Thyroid gland (tissue), 4 donors: ENCODE results near the gene MRPL42. TPM values are rescaled to one million over a fixed set of nuclear protein-coding genes. Genes with fewer than 3 reads are reported as not detected.

Experiments used
- DNase-seq, 2 donors: peaks; one replicate each; pipeline ENCODE4 v3.0.0-alpha.2; 2019
- H3K27ac ChIP-seq, 3 donors: fragments of 200-600 bp; sonication (generic); 1 replicate in 2 of 3; 2 replicates in 1 of 3; pipeline ENCODE4 v1.5.1; 2016 to 2019; ENCODE audit warnings: mild to moderate bottlenecking in 1 of 3, moderate library complexity in 1 of 3
- H3K27me3 ChIP-seq: fragments of 200-600 bp; sonication (generic); one replicate; pipeline ENCODE4 v1.5.1; 2019
- H3K36me3 ChIP-seq, 2 donors: fragments of 200-600 bp; sonication (generic); one replicate each; pipeline ENCODE4 v1.5.1; 2016 to 2019
- H3K4me1 ChIP-seq, 2 donors: fragments of 200-600 bp; sonication (generic); one replicate each; pipeline ENCODE4 v1.5.1; 2017 to 2019
- H3K4me3 ChIP-seq, 3 donors: fragments of 200-600 bp; sonication (generic); replicated peaks in 1 of 3; 1 replicate in 2 of 3; 2 replicates in 1 of 3; pipeline ENCODE4 v1.5.1; 2016; ENCODE audit warnings: mild to moderate bottlenecking in 1 of 3
- H3K9me3 ChIP-seq: fragments of 200-600 bp; sonication (generic); one replicate; pipeline ENCODE4 v1.5.1; 2017
- POLR2A ChIP-seq, 2 donors: fragments of 450-650 bp; IDR thresholded peaks; one replicate each; pipeline ENCODE4 v1.6.1; 2017; ENCODE audit warnings: antibody characterized with exemption in 2 of 2, mild to moderate bottlenecking in 2 of 2, moderate library complexity in 1 of 2
- whole genome bisulfite sequencing, 2 donors: methylation state at CpG; one replicate each; pipeline ENCODE4 v1.1.5; 2017; 5-methylcytosine and 5-hydroxymethylcytosine counted together
- intact Hi-C: fragments of 100-400 bp; cut with DNase I; formaldehyde crosslinking; loops from one replicate; pipeline ENCODE4 v1.15.1; 2023
- total RNA-seq, 4 donors: library from RNA; depleted of rRNA; stranded (reverse); fragments of >200 nt; gene quantifications; one replicate each; pipeline ENCODE4 v1.2.3, GENCODE V29; 2016
- TF ChIP-seq, protein P1 (sequence below), 6 experiments: fragments of 200-600 bp in 3 of 6; fragments of 450-650 bp in 3 of 6; sonication (generic) in 3 of 6; IDR thresholded peaks; one replicate each; pipeline ENCODE4 v1.5.1; 2016 to 2019; ENCODE audit warnings: antibody characterized with exemption in 6 of 6, mild to moderate bottlenecking in 2 of 6, inconsistent platforms in 1 of 6, moderate library complexity in 1 of 6

MRPL42 gene
- total RNA-seq, 4 donors from 2014 or later, result 42.1 to 71.8 (median 64.0) TPM

DNA sequence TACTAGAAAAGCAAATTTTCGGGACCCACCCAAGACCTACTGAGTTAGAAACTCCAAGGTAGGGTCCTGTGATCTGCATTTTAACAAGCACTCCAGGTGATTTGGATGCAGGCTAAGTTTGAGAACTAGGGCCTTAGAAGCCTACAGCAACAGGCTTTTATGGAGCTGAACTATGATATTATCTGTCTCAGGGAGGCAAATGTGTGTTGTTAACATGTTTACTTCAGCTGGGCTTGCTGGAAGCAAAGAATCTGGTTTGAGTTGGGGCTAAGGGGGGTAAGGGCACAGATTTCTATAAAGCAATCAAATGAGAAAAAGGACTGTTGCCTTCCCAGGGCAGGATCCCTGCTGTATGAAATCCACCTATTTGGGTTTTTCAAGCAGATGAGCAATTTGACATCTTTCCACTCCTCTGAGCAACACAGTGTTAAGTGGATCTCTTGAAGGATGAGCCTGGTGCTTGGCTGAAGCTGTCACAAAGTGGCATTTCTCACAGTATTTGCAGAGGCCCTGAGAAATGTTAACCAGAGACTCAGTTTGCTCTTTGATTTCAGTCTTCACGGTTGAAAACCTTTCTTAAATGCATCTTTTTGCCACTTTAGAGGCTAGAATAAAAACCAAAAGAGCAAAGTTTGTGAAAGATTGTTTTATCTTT lies 68.9 kb downstream of the MRPL42 start:
- H3K27me3 ChIP-seq, result no peaks in the 10 kb centered on the region
- TF ChIP-seq, protein P1, sequence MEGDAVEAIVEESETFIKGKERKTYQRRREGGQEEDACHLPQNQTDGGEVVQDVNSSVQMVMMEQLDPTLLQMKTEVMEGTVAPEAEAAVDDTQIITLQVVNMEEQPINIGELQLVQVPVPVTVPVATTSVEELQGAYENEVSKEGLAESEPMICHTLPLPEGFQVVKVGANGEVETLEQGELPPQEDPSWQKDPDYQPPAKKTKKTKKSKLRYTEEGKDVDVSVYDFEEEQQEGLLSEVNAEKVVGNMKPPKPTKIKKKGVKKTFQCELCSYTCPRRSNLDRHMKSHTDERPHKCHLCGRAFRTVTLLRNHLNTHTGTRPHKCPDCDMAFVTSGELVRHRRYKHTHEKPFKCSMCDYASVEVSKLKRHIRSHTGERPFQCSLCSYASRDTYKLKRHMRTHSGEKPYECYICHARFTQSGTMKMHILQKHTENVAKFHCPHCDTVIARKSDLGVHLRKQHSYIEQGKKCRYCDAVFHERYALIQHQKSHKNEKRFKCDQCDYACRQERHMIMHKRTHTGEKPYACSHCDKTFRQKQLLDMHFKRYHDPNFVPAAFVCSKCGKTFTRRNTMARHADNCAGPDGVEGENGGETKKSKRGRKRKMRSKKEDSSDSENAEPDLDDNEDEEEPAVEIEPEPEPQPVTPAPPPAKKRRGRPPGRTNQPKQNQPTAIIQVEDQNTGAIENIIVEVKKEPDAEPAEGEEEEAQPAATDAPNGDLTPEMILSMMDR (IDR thresholded peaks at IDR 0.05), result no peak
- no peak for TF ChIP-seq POLR2A (IDR thresholded peaks at IDR 0.05)
- 54 to 65% methylated on average over 2 of the region's 2 CpGs for WGBS, 2 donors
- no peak for DNase-seq
- no peak overlapping the region for H3K4me3 ChIP-seq
- H3K9me3 ChIP-seq, result no peaks in the 10 kb centered on the region
- H3K27ac ChIP-seq, result no peak overlapping the region
- peaks cover 0 to 10% of the 10 kb centered on the region in 2 donors for H3K4me1 ChIP-seq
- intact Hi-C loops, result no loop called here
- no peaks in the 10 kb centered on the region for H3K36me3 ChIP-seq

DNA sequence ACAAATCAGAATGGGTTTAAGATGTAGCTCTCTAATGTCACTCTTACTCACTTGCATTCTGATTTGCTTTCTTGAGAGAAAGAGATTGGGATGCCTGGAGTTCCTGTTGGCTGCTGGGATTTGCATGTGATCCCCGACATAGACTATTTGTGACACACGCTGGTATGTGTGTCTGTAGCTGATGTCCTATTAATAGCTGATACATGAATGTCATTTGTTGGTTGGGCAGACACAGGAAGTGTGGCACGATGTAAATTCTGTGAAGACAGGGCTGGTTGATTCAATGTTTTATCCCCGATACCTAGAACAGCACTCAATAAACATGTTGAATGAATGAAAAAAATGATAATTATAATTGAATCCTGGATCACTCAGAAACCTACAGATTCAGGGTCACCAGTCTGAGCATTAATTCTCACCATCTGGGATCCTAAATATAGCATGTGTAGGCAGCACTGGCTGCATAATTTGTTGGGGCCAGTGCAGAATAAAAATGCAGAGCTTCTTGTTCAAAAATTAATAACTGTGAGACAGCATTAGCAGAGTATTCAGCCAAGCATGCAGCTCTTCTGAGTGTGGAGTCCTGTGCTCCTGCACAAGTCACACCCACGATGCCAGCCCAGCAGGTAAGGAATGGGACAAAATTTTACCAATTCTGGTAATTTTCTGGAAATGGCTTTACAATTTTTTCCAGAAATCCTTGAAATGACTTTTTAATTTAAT lies 69.6 kb downstream of the MRPL42 start:
- no peaks in the 10 kb centered on the region for H3K27me3 ChIP-seq
- H3K9me3 ChIP-seq, result no peaks in the 10 kb centered on the region
- no peak for TF ChIP-seq POLR2A (IDR thresholded peaks at IDR 0.05)
- TF ChIP-seq, protein P1 (IDR thresholded peaks at IDR 0.05), result no peak
- intact Hi-C loops, result no loop called here
- no peaks in the 10 kb centered on the region for H3K36me3 ChIP-seq
- WGBS, 2 donors, result 54 to 59% methylated on average over 5 of the region's 5 CpGs
- no peak overlapping the region for H3K27ac ChIP-seq
- H3K4me3 ChIP-seq, result no peak overlapping the region
- peaks cover 2 to 10% of the 10 kb centered on the region in 2 donors for H3K4me1 ChIP-seq
- peak in 1 of 2 donors; percentile 7 for DNase-seq

DNA sequence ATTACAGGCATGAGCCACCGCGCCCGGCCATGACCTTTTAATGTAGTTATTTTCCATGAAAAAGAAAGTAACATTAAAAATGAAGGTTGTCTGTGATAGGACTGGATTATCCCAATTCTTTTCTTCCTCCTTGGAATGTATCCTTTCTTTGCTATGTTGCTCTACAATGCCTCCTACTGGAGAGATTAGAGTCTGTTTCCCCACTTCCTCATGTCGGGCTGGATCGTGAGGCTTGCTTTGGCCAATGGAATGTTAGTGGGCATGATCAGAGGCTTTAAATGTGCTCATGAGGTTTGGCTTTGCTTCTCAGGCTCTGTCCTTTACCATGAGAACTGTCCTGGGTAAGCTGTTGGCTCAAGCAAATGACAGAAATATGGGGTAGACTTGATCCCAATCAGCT lies 70.5 kb downstream of the MRPL42 start:
- 90 to 95% methylated on average over 5 of the region's 5 CpGs for WGBS, 2 donors
- Histone ChIP-seq H3K9me3 (no peaks in the 10 kb centered on the region), H3K4me3 (no peak overlapping the region), H3K27ac (no peak overlapping the region), H3K4me1 (peaks cover 10% of the 10 kb centered on the region in 2 donors), H3K27me3 (no peaks in the 10 kb centered on the region), H3K36me3 (no peaks in the 10 kb centered on the region)
- TF ChIP-seq POLR2A (IDR thresholded peaks at IDR 0.05), result no peak
- TF ChIP-seq, protein P1 (IDR thresholded peaks at IDR 0.05), result no peak
- no peak for DNase-seq
- intact Hi-C loops, result no loop called here

DNA sequence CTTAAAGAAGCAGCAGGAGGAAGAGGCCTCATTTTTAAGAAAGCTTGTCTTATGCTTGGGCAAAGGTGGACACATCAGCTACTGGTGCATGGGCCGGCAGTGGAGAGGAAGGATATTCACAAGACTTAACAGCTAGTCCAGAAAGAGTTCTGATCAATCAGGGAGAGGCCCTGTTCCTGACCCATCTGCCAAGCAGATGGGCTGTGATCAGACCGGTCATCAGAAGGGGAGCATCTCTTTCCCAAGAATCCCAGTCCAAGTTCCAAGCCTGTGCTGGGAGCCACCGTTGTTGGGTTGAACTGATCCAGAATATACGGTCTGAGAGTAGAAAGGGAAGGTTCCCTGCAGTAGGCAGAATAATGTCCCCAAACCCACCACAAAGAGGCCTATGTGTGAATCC lies 72.5 kb downstream of the MRPL42 start:
- WGBS, 2 donors, result 80 to 94% methylated on average over 4 of the region's 4 CpGs
- Histone ChIP-seq H3K27ac (no peak overlapping the region), H3K36me3 (no peaks in the 10 kb centered on the region), H3K27me3 (no peaks in the 10 kb centered on the region), H3K9me3 (no peaks in the 10 kb centered on the region), H3K4me3 (no peak overlapping the region), H3K4me1 (peaks cover 10% of the 10 kb centered on the region in 2 donors)
- TF ChIP-seq POLR2A (IDR thresholded peaks at IDR 0.05), result no peak
- TF ChIP-seq, protein P1 (IDR thresholded peaks at IDR 0.05), result no peak
- intact Hi-C loops, result no loop called here
- no peak for DNase-seq

DNA sequence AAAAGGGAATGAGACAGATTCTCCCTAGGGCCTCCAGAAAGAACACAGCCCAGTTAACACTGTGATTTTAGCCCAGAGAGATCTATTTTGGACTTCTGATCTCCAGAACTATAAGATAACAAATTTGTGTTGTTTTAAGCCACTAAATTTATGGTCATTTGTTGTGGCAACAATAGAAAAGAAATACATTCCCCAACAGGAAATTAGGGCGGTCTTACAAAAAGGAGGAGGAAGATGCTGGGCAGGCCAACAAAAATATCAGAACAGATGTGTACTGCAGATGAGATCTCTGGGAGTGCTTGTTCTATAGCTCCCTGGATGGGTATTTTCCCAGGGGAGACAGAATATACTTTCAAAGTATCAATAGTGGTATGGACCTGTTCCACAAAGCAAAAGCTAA lies 73.2 kb downstream of the MRPL42 start:
- H3K9me3 ChIP-seq, result no peaks in the 10 kb centered on the region
- DNase-seq, result no peak
- H3K36me3 ChIP-seq, result no peaks in the 10 kb centered on the region
- H3K27me3 ChIP-seq, result no peaks in the 10 kb centered on the region
- H3K4me1 ChIP-seq, result peaks cover 10% of the 10 kb centered on the region in 2 donors
- TF ChIP-seq POLR2A (IDR thresholded peaks at IDR 0.05), result no peak
- TF ChIP-seq, protein P1 (IDR thresholded peaks at IDR 0.05), result no peak
- intact Hi-C loops, result no loop called here
- whole genome bisulfite sequencing, 2 donors, result 65 to 76% methylated on average over 1 of the region's 1 CpG
- no peak overlapping the region for H3K4me3 ChIP-seq
- H3K27ac ChIP-seq, result no peak overlapping the region
